ENCODE measurements around the gene JAG1.
"Not testable (repeated sequence)": the region's sequence is repeated elsewhere in the genome, so short reads cannot be mapped to it uniquely, and the experiment has no call there.

JAG1 gene

DNA sequence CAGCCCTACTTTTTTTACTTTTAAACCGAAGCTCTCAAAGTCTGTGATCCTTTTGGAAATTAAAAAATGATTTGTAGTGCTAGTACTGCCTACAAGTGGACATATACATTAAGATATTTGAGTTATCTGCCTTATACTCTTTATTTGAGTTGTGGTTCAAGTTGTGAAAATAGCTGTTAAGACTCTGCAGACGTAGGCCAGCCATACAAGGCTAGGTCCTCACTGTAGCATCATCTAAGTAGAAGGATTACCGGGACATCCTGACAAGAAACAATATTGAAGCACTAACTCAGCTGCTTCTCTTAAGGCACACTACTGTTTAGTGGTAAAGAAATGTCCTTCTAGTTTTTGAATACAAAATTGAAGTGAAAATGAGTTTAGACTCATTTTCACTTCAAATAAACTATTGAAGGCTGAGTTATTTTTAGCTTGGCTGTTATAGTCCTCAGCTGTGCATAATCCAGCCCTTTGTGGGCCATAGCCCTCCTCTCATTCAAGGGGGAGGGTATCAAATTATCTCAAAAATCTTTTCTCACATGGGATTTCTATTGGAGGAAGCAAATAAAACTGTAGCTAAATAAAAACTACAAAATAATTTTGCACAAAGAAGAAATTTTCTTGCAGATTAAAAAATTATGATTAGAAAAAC is 68.1 kb downstream of the JAG1 start:
- DNase-seq, result no peak

DNA sequence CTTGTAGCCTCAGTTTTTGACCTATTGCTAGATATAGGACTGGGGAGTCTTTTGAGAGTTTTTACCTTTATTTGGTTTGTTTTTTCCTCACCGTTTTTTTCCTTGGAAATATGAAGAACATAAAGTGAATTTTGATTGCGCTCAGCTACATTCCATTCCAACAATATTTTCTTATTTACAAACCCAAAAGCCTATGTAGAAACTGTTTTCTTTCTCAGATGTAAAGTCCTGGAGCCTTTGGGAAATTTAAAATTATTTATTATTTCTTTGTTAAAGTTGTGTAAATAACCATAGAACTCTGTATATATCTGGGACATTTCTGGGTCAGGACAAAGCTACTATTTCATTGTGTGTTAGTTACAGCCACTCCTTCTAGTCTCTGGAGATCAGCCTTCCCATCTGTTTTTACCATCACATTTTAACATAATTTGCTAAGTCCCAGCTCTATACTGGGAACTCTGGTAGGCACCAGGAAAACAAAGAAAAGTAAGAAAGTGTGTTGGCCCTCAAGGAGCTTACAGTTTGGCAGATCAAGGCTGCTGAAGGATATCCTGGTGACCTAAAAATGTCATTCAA is 68.8 kb downstream of the JAG1 start:
- DNase-seq, result no peak

DNA sequence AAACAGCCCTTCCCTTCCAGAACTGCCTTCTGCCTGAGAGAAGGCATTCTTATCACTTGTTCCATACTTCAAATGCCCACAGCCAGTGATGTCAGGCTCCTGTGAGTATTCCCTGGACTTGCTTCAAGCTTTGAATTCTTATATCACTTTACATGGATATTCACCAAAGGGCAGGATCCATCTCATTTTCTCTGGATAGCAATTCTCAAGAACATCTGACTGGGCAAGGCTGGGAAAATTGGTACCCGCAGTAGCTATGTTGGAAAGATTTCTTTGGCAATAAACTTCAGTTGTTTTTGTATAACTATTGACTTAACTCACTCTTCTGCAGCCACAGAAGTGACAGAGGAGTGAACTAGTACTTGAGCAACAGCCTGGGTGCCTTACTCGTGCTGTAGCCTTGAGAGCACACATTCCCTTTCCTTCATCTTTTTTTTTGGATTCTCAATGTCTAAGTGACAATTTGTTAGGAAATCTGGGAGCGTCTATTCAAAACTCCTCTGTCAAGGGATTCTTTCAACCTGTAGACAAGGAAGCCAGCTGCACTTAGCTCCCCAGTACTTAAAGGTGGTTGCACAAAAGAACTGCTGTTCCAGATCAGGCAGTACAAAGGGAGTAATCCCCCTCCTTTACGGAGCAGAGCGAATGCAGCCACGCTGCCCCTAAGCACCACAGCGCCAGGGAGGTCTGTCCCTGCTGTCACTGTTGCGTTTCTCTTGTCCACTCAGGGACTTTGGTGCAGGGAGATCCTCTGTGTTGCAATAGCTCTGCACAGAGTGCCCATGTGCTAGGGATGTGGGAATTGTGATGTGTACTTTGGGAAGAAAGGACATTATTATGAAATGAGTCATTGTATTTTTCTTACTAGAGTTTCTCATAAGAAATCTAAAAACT is 69.6 kb downstream of the JAG1 start:
- DNase-seq, result no peak

DNA sequence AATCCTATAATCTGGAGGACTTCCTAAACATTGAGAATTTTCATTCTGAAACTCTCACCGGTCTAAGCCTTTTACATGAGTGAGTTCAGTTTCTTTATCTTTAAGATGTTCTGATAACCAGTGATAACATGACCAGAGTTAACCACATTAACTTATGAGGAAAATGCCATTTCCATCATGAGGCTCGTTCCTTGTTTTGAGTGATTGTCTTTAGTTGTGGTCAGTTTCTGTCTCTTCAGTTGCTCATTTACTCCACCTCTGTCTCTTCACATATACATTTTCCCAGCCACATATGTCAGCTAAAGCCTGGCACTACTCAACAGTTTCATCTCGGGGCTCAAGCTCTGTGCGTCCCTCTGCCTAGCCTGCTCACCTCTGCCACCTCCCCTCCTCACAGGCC is 70.4 kb downstream of the JAG1 start:
- DNase-seq, result no peak

DNA sequence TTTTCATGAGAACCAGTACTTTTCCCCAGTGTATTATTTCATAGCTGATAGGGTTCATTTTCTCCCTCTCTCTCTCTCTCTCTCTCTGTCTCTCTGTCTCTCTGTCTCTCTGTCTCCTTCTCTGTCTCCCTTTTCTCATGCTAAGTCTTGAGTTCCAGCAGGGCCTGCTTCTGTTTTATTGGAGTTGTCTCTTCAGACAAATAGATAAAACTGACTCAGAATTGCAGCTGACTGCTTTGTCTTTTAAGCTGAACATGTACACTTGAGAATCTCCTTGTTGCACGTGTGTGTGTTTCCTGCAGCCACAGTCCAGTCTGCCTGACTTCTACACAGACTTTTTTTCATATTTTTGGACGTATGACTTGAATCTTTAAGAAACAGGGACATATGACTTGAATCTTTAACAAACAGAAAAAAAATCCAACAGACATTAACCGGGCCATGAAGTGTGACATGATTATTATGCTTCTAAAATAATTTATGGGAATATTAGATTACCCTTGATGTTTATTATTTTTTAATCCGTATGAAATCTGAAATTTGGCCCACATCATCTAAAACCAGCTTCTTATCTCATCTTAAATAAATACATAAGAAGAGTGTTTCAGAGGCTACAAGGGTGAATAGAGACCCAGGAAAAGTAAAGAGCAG is 71.5 kb downstream of the JAG1 start:
- DNase-seq, result no peak

DNA sequence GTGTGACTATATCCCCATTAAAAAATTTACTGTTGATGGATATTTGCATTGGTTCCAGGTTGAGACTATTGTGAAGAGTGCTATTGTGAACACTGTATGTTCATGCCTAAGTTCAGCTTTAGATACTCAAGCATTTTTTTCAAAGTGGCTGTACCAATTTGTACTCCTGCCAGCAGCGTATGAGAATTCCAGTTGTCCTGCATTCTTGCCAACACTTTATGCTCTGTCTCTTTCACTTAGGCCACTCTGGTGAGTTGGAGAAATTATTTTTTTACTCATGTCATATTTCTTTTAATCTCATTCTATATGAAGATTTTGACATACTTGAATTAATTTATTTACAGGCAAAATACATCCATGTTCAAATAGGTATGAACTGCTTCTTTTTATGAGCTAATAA is 76.2 kb downstream of the JAG1 start:
- no peak for DNase-seq

DNA sequence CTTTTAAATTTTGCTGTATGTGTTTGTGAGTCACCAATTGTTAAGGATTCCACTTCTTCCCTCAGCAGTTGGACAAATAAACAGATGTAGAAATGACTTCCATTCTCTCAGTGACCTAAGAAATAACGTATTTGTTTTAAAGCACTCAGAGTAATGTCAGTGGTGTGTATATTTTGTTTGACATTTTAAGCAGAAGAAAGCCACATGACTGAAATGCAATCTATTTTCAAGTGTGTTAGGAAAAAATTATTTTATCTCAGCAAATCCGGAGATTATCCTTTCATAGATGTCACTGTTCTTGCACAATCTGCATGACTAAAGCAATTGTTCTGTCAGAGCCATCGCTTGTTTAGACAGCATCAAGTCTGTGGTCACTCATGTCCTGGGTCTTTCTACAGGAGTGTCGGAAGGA is 77.1 kb downstream of the JAG1 start:
- no peak for DNase-seq

DNA sequence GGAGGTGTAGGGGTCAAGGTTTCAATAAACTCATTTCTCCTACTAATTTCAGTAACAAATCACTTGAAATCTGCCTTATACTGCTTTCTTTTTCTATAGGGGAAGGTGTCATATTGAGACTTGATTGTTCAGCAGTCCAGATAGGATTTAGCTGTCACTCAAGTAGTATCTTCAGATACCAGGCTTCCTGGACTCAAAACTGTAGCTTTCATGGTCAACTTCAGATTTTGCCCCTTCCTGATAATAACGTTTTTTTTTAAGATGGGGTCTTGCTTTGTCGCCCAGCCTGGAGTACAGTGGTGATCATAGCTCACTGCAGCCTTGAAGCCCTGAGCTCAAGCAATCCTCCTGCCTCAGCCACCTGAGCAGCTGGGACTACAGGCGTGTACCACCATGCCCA is 77.8 kb downstream of the JAG1 start:
- DNase-seq, result no peak

DNA sequence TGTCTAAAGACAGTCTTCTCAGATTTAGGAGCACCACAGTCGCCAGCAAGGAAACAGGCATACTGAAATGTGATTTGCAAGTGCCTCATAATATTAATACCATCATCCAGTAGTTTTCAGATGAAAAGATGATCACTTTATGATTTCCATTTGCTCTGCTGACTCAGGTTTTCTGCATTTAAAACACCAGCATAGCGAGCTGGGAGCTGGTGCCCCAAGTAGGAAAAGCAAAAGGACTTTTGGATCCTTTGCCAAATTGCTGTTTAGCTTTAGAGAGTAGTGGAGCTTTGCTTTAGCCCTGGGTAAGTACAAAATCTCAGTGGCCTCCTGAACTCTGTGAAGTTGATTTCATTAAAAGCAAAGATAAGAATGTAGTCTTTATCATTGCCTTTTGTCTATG is 78.5 kb downstream of the JAG1 start:
- DNase-seq, result no peak

DNA sequence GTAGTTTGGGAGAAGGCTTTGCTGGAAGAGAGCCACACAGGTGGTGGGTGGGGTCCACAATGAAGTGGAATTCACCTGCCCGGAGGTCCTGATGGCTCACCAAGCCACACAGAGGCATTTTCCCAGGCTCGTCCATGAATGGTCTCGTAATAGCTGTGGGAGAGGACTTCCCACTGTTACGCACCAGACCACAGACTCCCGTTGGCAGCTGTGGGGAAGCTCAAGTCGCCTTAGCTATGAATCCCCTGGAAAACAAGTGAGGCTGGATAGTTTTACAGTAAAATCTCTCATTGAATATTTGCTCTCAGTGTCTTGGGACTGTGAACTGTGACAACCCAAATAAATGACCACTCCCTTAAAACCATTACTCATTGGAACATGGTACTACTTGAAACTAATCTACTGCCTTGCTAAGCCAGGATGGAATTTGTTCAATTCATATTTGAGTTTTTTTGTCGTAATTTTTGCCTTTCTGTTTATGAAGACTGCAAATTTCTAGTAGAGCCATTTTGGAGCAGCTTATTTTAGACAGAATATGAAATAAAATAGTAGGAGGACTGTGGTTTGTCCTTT is 79.4 kb downstream of the JAG1 start:
- no peak for DNase-seq

DNA sequence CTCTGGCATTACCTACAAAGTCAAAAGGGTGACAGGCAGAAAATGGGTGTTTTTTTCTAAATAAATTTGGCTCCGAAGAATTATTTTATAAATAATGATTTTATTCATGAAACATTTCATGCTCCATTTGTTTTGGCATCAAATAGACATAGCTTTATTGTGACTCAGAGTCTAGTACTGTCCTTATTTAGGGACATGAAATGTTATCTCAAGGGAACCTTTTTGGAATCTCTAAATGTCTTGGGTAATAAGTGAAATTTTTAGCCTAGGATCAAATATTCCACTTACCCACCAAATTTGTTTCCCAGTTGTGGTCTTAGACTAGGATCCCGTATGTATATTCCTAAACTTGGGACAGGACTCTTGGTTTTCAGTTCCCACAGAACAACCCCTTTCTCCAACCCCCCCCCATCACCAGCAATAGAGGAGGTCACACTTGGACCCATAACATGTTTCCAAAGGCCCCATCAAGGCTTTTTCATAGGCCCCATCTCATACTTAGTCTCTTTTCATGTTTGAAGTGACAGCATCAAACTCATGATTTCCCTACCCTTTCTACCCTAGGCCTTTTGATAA is 81.8 kb downstream of the JAG1 start:
- DNase-seq, result no peak

DNA sequence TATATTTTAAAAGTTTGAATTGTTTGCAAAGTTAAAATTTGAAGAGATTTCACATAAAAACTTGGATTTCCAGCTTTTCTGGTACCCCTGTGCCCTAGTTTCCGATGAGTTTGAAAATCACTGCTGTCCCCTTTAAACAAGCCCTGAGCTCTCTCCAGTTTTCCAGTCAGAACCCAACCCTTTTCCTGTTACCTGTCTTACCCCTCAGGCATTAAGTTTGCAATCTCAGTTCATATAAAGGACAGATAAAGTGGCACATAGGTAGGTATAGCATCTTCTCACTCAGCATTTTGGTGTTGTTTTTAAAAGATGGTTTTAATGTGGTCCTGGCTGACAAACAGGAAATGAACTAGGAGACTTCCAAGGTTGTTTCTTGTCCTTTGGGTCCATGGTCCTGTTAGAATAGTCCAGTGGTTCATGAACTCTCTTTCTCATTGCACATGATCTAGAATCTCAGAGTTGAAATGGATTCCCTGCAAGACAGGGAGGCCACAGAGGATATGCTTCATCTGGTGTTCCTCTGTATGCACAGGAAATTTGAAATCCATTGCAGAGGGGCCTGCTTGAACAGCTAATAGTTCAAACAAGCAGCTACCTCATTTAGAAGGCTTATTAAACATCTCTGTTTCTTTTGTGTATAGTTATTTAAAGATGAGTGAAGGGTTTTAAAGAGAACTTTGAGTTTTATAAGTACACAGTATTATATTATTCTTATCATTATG is 82.7 kb downstream of the JAG1 start:
- DNase-seq, result no peak

DNA sequence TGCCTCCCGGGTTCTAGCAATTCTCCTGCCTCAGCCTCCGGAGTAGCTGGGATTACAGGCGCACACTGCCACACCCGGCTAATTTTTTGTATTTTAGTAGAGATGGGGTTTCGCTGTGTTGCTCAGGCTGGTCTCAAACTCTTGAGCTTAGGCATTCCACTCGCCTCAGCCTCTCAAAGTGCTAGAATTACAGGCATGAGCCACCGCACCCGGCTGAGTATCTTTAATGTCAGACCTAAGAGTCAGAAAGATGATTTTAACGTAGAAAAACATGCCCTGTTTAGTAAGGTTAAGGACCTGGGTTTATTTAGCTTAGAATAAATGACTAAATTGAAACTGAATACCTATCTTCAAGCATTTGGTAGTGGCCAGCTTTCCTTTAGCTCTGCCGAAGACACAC is 83.4 kb downstream of the JAG1 start:
- not testable (repeated sequence) for DNase-seq
